Measurements from ENCODE around the gene LPAR1.

DNA sequence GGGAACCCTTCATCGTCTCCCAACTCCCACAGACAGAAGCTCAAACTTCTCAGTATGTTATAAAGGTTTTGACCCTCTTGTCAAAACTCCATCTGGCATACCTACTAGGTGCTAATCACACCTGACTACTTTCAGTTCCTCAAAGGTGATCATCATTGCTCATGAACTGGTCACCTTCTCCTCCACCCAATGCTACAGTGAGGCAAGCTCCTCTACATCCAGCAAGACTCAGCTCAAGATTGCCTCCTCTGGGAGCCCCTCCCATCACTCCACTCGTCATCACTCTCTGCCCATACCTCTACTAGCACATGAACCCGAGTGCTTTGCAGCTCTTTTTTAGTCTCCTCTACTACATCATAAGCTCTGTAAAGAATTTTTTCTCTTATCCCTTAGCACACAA, 102.4 kb downstream of the LPAR1 start:
- TF ChIP-seq POLR2AphosphoS5 (IDR thresholded peaks at IDR 0.05; ENCODE audit: control insufficient read depth, insufficient read depth, low read depth, low read length), result no peak
- TF ChIP-seq, protein P1, sequence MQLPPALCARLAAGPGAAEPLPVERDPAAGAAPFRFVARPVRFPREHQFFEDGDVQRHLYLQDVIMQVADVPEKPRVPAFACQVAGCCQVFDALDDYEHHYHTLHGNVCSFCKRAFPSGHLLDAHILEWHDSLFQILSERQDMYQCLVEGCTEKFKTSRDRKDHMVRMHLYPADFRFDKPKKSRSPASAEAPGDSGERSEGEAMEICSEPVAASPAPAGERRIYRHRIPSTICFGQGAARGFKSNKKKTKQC (CRISPR knock-in tag; IDR thresholded peaks at IDR 0.05), result no peak

All from K562 (cell line).